K562 (cell line): ENCODE measurements around the gene AMER3. TPM values are rescaled to one million over a fixed set of nuclear protein-coding genes. Genes with fewer than 3 reads are reported as not detected.

ENCODE experiments used
- CREM ChIP-seq: IDR thresholded peaks from 2 replicates; pipeline ENCODE4 v1.6.1; 2014; ENCODE audit warnings: antibody characterized with exemption, low read depth
- CTBP1 ChIP-seq: fragments of 450-650 bp; IDR thresholded peaks from 2 replicates; pipeline ENCODE4 v1.6.1; 2016; ENCODE audit warnings: borderline replicate concordance
- GATAD2B ChIP-seq: fragments of 450-650 bp; IDR thresholded peaks from 2 replicates; pipeline ENCODE4 v1.6.1; 2017; ENCODE audit warnings: mild to moderate bottlenecking, borderline replicate concordance
- HNRNPLL ChIP-seq: fragments of 200-400 bp; formaldehyde crosslinking; IDR thresholded peaks from 2 replicates; pipeline ENCODE4 v1.6.1; 2017; ENCODE audit warnings: low read length, low read depth, mild to moderate bottlenecking; ENCODE audit not compliant: poor library complexity, severe bottlenecking
- LCOR ChIP-seq: sonication (generic); formaldehyde crosslinking; IDR thresholded peaks from 2 replicates; pipeline ENCODE4 v1.8.0; 2022; ENCODE audit warnings: mild to moderate bottlenecking, missing genetic modification reagents
- POLR2G ChIP-seq: fragments of 200-400 bp; formaldehyde crosslinking; IDR thresholded peaks from 2 replicates; pipeline ENCODE4 v1.6.1; 2017; ENCODE audit warnings: low read depth, mild to moderate bottlenecking, antibody characterized with exemption, low read length, moderate library complexity
- SOX6 ChIP-seq: fragments of 450-650 bp; IDR thresholded peaks from 2 replicates; pipeline ENCODE4 v1.6.1; 2014; ENCODE audit warnings: mild to moderate bottlenecking
- SP1 ChIP-seq: sonication (generic); formaldehyde crosslinking; IDR thresholded peaks from 2 replicates; pipeline ENCODE4 v1.8.1; 2022; ENCODE audit warnings: mild to moderate bottlenecking, missing genetic modification reagents
- TBP ChIP-seq: optimal IDR thresholded peaks from 2 replicates; pipeline ENCODE3; 2011; ENCODE audit warnings: low read depth, low read length, improper control_type of control experiment
- ZBTB1 ChIP-seq: sonication (generic); formaldehyde crosslinking; IDR thresholded peaks from 2 replicates; pipeline ENCODE4 v1.8.1; 2023; ENCODE audit warnings: missing genetic modification reagents, low read depth, mild to moderate bottlenecking, borderline replicate concordance
- ZNF79 ChIP-seq: fragments of 250-450 bp; sonication (Bioruptor Pico); IDR thresholded peaks from 2 replicates; pipeline ENCODE4 v1.4.0; 2020; ENCODE audit warnings: low read depth, mild to moderate bottlenecking, moderate library complexity
- polyA plus RNA-seq, 8 experiments: library from polyadenylated mRNA; depleted of rRNA in 4 of 8; stranded (reverse) in 5 of 8; unstranded in 3 of 8; fragments of >200 nt; fragmentation: Nextera tagmentation in 2 of 8; fragmentation: Illumina TruSeq in 1 of 8; extraction: Ambion mirVana in 2 of 8; extraction: Trizol in 1 of 8; gene quantifications; 2 replicates each; pipeline versions ENCODE4 v1.2.1 to v1.2.3, GENCODE V29; 2011 to 2014; ENCODE audit warnings: inconsistent platforms in 1 of 8, missing spikeins in 1 of 8
- total RNA-seq, 7 experiments: library from RNA; depleted of rRNA in 6 of 7; stranded (reverse); fragments of >200 nt in 6 of 7; fragmentation: Illumina TruSeq in 2 of 7; extraction: Trizol in 2 of 7; gene quantifications; 2 replicates each; pipeline versions ENCODE4 v1.2.1 to v1.2.3, GENCODE V29; 2011 to 2021; ENCODE audit warnings: low replicate concordance in 1 of 7
- TF ChIP-seq, protein P1 (sequence below), 2 experiments: fragments of 450-650 bp in 1 of 2; sonication (generic) in 1 of 2; formaldehyde crosslinking in 1 of 2; IDR thresholded peaks; 2 replicates each; pipeline versions ENCODE4 v1.7.1 to v1.9.0; 2016 to 2022; ENCODE audit warnings: inconsistent platforms in 1 of 2, mild to moderate bottlenecking in 1 of 2, missing genetic modification reagents in 1 of 2
- TF ChIP-seq, protein P2 (sequence below): sonication (generic); formaldehyde crosslinking; IDR thresholded peaks from 2 replicates; pipeline ENCODE4 v1.8.1; 2023; ENCODE audit warnings: mild to moderate bottlenecking, missing genetic modification reagents
- TF ChIP-seq, protein P3 (sequence below), 2 experiments: fragments of 450-650 bp; conservative IDR thresholded peaks; 2 replicates each; pipeline ENCODE4 v1.6.1; 2017; ENCODE audit warnings: mild to moderate bottlenecking in 2 of 2, moderate library complexity in 2 of 2

Gene AMER3
- total and polyA plus RNA-seq, 9 of the 15 experiments (the other 6 are each of a cell fraction or from before 2014, with no cell fraction given), result not detected

DNA sequence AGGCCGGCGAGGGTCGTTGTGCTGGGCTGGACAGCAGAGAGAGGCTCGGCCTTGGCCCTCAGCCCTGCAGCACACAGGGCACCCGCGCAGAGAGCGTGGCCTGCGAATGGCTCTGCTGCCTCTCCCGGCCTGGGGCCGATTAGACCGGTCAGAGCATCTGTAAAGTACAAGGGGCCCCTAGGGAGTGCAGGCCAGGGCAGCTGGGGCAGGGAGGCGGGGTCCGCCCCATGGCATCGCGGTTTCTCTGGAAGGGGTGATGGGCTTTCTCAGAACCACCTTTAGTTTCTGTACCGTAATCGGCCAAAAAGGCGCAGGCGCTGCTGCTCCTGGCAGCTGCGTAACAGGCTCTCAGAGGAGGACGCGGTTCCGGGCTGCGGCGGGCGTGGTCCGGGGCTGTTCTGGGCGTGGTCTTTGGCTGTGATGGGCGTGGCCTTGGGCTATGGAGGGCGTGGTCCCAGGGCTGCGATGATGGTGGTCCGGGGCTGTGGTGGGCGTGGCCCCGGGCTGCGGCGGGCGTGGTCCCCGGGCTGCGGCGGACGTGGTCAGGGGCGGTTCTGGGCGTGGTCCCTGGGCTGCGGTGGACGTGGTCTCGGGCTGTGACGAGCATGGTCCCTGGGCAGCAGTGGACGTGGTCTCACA, 27.9 kb upstream of the AMER3 start (continued):
- TF ChIP-seq ZBTB1 (CRISPR knock-in tag) (peak; percentile 94; the same call in 1 of the 2 replicates), SOX6 (0 out of 2 replicates have a peak, but pooled peaks have one; percentile 21), POLR2G (peak; percentile 76), TBP (peak; percentile 31), CREM (peak; percentile 60), CTBP1 (peak; percentile 71), SP1 (CRISPR knock-in tag) (peak; percentile 58), ZNF79 (CRISPR knock-in tag) (no peak), HNRNPLL (peak; percentile 89), LCOR (CRISPR knock-in tag) (0 out of 2 replicates have a peak, but pooled peaks have one; percentile 14), GATAD2B (no peak)
- TF ChIP-seq, protein P1, sequence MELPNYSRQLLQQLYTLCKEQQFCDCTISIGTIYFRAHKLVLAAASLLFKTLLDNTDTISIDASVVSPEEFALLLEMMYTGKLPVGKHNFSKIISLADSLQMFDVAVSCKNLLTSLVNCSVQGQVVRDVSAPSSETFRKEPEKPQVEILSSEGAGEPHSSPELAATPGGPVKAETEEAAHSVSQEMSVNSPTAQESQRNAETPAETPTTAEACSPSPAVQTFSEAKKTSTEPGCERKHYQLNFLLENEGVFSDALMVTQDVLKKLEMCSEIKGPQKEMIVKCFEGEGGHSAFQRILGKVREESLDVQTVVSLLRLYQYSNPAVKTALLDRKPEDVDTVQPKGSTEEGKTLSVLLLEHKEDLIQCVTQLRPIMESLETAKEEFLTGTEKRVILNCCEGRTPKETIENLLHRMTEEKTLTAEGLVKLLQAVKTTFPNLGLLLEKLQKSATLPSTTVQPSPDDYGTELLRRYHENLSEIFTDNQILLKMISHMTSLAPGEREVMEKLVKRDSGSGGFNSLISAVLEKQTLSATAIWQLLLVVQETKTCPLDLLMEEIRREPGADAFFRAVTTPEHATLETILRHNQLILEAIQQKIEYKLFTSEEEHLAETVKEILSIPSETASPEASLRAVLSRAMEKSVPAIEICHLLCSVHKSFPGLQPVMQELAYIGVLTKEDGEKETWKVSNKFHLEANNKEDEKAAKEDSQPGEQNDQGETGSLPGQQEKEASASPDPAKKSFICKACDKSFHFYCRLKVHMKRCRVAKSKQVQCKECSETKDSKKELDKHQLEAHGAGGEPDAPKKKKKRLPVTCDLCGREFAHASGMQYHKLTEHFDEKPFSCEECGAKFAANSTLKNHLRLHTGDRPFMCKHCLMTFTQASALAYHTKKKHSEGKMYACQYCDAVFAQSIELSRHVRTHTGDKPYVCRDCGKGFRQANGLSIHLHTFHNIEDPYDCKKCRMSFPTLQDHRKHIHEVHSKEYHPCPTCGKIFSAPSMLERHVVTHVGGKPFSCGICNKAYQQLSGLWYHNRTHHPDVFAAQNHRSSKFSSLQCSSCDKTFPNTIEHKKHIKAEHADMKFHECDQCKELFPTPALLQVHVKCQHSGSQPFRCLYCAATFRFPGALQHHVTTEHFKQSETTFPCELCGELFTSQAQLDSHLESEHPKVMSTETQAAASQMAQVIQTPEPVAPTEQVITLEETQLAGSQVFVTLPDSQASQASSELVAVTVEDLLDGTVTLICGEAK (IDR thresholded peaks at IDR 0.05), result peak; percentile 39; the same call in 1 of the 2 replicates
- TF ChIP-seq, protein P1 (CRISPR knock-in tag; IDR thresholded peaks at IDR 0.05), result no peak
- TF ChIP-seq, protein P2, sequence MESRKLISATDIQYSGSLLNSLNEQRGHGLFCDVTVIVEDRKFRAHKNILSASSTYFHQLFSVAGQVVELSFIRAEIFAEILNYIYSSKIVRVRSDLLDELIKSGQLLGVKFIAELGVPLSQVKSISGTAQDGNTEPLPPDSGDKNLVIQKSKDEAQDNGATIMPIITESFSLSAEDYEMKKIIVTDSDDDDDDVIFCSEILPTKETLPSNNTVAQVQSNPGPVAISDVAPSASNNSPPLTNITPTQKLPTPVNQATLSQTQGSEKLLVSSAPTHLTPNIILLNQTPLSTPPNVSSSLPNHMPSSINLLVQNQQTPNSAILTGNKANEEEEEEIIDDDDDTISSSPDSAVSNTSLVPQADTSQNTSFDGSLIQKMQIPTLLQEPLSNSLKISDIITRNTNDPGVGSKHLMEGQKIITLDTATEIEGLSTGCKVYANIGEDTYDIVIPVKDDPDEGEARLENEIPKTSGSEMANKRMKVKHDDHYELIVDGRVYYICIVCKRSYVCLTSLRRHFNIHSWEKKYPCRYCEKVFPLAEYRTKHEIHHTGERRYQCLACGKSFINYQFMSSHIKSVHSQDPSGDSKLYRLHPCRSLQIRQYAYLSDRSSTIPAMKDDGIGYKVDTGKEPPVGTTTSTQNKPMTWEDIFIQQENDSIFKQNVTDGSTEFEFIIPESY (CRISPR knock-in tag), result 0 out of 2 replicates have a peak, but pooled peaks have one; percentile 18
- TF ChIP-seq, protein P3, sequence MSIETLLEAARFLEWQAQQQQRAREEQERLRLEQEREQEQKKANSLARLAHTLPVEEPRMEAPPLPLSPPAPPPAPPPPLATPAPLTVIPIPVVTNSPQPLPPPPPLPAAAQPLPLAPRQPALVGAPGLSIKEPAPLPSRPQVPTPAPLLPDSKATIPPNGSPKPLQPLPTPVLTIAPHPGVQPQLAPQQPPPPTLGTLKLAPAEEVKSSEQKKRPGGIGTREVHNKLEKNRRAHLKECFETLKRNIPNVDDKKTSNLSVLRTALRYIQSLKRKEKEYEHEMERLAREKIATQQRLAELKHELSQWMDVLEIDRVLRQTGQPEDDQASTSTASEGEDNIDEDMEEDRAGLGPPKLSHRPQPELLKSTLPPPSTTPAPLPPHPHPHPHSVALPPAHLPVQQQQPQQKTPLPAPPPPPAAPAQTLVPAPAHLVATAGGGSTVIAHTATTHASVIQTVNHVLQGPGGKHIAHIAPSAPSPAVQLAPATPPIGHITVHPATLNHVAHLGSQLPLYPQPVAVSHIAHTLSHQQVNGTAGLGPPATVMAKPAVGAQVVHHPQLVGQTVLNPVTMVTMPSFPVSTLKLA (conservative IDR thresholded peaks at IDR 0.05), result 0 out of 4 replicates have a peak, but pooled peaks of 1 of the 2 experiments have one; percentile 28
